Measurements from ENCODE around the gene RAPGEF6. TPM values are rescaled to one million over a fixed set of nuclear protein-coding genes. Genes with fewer than 3 reads are reported as not detected.

The RAPGEF6 gene
- total and polyA plus RNA-seq, 9 of the 15 experiments (the other 6 are each of a cell fraction or from before 2014, with no cell fraction given) = 2.7 to 23.4 (median 12.7) TPM

DNA sequence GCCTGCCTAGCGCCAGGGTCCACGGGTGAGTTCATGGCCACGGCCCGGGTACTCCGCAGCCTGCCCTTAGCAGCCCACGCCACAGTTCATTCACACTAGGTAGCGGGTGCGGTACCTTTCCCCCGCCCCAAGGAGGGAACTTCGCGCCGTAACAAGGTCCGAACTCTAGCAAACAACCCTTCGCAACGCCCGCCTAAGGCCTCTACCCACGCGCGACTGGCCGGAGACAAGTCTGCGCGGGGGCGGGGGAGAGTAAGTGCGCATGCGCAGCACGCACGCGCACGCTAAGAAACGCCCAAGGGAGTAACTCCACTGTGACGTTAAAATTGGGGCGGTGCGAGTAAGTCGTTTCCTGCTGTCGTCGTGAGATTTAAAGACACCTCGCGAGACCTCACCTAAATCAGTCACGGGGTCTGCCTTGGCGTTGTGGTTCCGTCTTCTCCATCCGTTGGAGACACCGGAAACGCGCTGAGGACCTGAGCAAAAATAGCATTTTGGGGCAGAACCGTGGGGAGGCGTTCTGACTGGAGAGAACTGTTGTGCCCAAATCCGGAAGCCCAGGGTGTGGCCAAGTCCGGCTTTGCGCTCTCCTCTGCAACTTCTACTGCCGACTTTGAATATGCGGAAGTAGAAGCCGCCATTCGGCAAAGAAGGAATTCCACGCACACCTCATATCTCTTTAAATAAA is at the start of gene RAPGEF6 (continued):
- TF ChIP-seq CUX1 (CRISPR knock-in tag; IDR thresholded peaks at IDR 0.05) = no peak
- no peak for TF ChIP-seq ZNF23 (CRISPR knock-in tag; IDR thresholded peaks at IDR 0.05)
- peak; percentile 51; the same call in 1 of the 2 replicates for TF ChIP-seq DMBX1 (CRISPR knock-in tag; IDR thresholded peaks at IDR 0.05; ENCODE audit: borderline replicate concordance)
- TF ChIP-seq COPS2 (conservative IDR thresholded peaks at IDR 0.05) = no peak
- TF ChIP-seq NFRKB (IDR thresholded peaks at IDR 0.05; ENCODE audit: low read depth) = peak; percentile 95; the same call in 1 of the 2 replicates
- TF ChIP-seq ZHX1 (conservative IDR thresholded peaks at IDR 0.05; ENCODE audit: low read length) = peak; percentile 65; the same call in 1 of the 2 replicates
- no peak for TF ChIP-seq ZNF77 (CRISPR knock-in tag; IDR thresholded peaks at IDR 0.05)
- TF ChIP-seq JUN (IDR thresholded peaks at IDR 0.05; ENCODE audit: borderline replicate concordance, low read depth, low read length) = no peak; the same call in 1 of the 2 replicates
- TF ChIP-seq JUN (CRISPR knock-in tag; IDR thresholded peaks at IDR 0.05; ENCODE audit: borderline replicate concordance) = no peak
- no peak for TF ChIP-seq GATA2 (CRISPR knock-in tag; IDR thresholded peaks at IDR 0.05)
- TF ChIP-seq HDAC2 (IDR thresholded peaks at IDR 0.05) = peak; percentile 79; the same call in 1 of the 2 replicates
- TF ChIP-seq, protein P1, sequence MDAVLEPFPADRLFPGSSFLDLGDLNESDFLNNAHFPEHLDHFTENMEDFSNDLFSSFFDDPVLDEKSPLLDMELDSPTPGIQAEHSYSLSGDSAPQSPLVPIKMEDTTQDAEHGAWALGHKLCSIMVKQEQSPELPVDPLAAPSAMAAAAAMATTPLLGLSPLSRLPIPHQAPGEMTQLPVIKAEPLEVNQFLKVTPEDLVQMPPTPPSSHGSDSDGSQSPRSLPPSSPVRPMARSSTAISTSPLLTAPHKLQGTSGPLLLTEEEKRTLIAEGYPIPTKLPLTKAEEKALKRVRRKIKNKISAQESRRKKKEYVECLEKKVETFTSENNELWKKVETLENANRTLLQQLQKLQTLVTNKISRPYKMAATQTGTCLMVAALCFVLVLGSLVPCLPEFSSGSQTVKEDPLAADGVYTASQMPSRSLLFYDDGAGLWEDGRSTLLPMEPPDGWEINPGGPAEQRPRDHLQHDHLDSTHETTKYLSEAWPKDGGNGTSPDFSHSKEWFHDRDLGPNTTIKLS (IDR thresholded peaks at IDR 0.05; ENCODE audit: borderline replicate concordance, low read depth) = peak; percentile 76; the same call in 1 of the 2 replicates
- no peak for TF ChIP-seq SREBF1 (IDR thresholded peaks at IDR 0.05; ENCODE audit: borderline replicate concordance, low read depth, low read length)
- no peak; the same call in 1 of the 2 replicates for TF ChIP-seq POLR2AphosphoS2 (IDR thresholded peaks at IDR 0.05; ENCODE audit: low read length)
- TF ChIP-seq U2AF1 (optimal IDR thresholded peaks at IDR 0.05; ENCODE audit: low read depth, low read length) = no peak
- TF ChIP-seq PURB (CRISPR knock-in tag; IDR thresholded peaks at IDR 0.05; ENCODE audit: low read depth) = no peak
- no peak for TF ChIP-seq RBM15 (IDR thresholded peaks at IDR 0.05; ENCODE audit: insufficient read depth, low read length)
- TF ChIP-seq EP300 (IDR thresholded peaks at IDR 0.05; ENCODE audit: low read length) = peak; percentile 74

Measured in K562 (cell line).